Tibial nerve (tissue), 4 donors: ENCODE results near the gene BGN.

Source experiments
- CTCF ChIP-seq, 5 experiments: fragments of 200-600 bp in 3 of 5; fragments of 450-650 bp in 2 of 5; sonication (generic) in 3 of 5; IDR thresholded peaks; one replicate each; pipeline ENCODE4 v1.5.1; 2016 to 2019; ENCODE audit warnings: antibody characterized with exemption in 5 of 5, mild to moderate bottlenecking in 3 of 5, moderate library complexity in 2 of 5
- EP300 ChIP-seq, 2 donors: sonication (generic); formaldehyde crosslinking; IDR thresholded peaks; one replicate each; pipeline ENCODE4 v1.6.1; 2017; ENCODE audit warnings: antibody characterized with exemption in 2 of 2, mild to moderate bottlenecking in 1 of 2
- POLR2A ChIP-seq, 2 donors: fragments of 450-650 bp; IDR thresholded peaks; one replicate each; pipeline ENCODE4 v1.6.1; 2017; ENCODE audit warnings: antibody characterized with exemption in 2 of 2, mild to moderate bottlenecking in 2 of 2, moderate library complexity in 2 of 2

- TF ChIP-seq CTCF (IDR thresholded peaks at IDR 0.05) (no peak), POLR2A (IDR thresholded peaks at IDR 0.05) (no peak), EP300 (IDR thresholded peaks at IDR 0.05) (no peak)
Measured at GRCh38 chrX:153464116-153464515, 30.7 kb upstream of the BGN start.
